Amygdala (tissue), 56 donors: Measurements from ENCODE around the gene AXIN2.
A peak's percentile ranks its signal among the peaks of the same experiment; 100 is the strongest.

ENCODE experiments used
- DNase-seq, 56 donors: peaks; one replicate each; lab custom pipeline; 2025; lab: John Stamatoyannopoulos, UW

The AXIN2 gene, protein sequence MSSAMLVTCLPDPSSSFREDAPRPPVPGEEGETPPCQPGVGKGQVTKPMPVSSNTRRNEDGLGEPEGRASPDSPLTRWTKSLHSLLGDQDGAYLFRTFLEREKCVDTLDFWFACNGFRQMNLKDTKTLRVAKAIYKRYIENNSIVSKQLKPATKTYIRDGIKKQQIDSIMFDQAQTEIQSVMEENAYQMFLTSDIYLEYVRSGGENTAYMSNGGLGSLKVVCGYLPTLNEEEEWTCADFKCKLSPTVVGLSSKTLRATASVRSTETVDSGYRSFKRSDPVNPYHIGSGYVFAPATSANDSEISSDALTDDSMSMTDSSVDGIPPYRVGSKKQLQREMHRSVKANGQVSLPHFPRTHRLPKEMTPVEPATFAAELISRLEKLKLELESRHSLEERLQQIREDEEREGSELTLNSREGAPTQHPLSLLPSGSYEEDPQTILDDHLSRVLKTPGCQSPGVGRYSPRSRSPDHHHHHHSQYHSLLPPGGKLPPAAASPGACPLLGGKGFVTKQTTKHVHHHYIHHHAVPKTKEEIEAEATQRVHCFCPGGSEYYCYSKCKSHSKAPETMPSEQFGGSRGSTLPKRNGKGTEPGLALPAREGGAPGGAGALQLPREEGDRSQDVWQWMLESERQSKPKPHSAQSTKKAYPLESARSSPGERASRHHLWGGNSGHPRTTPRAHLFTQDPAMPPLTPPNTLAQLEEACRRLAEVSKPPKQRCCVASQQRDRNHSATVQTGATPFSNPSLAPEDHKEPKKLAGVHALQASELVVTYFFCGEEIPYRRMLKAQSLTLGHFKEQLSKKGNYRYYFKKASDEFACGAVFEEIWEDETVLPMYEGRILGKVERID

DNA sequence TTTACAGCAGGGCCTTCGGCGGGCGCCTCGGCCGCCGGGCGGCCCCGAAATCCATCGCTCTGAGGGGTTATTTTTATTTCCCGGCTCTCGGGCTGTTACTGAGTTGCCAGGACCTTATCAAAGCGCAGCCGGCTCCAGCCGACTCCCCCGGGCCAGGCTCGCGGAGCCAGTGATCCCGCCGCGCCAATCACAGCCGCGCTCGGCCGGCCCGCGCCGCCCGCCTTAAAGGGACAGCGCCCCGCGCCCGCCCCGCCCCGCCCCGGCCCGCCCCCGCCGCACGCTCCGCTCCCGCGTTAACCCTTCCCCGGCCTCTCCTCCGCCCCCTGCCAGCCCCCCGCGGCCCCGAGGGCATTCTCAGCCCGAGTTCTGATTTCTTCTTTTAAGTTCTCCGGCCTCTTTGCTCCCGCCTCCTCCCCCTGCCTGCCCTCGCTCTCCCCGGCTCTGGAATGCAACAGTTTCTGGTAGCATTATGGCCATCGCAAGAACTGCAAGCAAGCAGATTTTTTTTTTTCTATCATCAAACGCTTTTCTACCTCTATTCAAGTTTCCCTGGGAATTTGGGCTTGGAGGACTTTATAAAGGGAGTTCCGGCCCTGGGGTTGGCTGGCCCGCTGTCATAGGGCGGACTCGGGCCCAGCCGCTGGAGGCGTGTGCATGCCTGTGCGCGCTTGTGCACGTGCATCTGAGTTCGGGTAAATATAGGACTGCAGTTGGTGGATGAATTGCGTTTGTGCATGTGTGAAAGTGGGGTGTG is at the start of gene AXIN2:
Gene AXIN2, minus strand, starts transcription at position 197 of the 754 bp plus-strand sequence. CDS start 3,028 bp downstream, outside the sequence.
- peak in 55 of 56 donors; percentile 29 to 87 (median 68) for DNase-seq

DNA sequence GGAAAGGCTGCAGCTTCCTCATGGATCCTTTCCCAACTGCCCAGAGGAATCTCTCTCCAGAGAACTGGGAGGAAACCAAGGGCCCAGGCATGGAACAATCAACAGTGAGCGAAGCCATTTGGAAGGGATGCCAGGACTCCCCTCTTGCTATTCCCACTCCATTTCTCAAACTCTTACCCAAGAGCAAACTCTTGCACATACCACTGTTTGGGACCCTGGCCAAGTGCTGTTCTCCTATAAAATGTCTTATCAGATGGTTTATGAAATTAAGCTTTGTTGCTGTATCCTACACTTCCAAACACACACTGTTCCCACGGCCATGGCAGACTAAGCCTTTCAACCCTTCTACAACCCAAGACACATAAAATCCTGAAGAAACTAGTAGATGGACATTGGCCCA is 48.3 kb upstream of the AXIN2 start:
- DNase-seq: no peak

DNA sequence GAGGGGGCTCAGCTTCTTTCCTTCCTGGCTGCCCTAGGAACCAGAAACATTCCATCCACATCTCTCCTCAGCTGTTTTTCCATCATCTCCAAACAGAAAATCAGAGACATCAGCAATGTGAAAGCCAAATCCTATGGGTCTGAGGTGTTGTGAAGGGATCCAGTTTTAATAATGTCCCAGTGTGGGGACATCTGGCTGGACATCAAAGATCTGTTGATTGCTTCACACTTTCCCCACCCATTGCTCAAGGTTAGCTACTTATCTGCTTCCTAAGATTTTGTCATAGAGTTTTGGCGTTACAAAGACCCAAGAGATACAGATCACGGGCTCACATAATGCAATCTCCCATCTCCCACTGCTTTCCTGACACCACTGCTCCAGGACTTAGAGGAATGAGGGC is 47.8 kb upstream of the AXIN2 start:
- no peak for DNase-seq

DNA sequence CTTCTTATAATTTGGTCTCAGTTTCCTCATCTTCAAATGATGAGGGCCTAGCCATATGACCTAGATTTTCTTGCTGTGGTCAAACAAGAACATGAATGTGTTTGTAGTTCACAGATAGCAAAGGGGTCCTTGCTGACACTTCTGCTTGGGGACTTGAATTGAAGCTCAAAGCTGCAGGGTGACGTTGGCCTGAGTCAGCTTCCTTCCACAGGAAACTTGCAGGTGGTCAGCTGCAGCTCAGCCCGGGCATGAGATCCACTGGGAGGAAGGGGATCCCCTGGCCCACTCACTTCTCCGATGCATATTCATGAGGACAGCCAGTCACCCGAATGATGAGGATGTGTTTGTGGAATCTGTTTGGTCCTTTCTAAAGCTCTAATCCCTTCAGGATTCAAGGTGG is 42.6 kb upstream of the AXIN2 start:
- no peak for DNase-seq

DNA sequence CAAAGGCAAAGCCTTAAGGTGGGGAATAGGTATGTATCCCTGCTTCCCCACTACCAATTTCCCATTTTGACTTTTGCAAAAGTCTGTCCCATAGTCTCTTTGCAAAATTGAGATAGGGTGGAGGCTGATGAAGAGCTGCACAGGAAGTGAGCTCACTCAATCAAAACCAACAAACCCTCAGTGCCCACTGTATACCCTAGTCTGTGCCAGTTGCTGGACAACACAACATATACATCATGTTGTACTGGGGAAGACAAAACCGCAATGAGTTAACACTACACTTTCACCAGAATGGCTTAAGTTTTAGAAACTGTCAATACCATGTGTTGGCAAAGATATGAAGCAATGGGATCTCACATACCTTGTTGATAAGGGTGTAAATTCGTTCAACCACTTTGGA is 40.4 kb upstream of the AXIN2 start:
- no peak for DNase-seq

DNA sequence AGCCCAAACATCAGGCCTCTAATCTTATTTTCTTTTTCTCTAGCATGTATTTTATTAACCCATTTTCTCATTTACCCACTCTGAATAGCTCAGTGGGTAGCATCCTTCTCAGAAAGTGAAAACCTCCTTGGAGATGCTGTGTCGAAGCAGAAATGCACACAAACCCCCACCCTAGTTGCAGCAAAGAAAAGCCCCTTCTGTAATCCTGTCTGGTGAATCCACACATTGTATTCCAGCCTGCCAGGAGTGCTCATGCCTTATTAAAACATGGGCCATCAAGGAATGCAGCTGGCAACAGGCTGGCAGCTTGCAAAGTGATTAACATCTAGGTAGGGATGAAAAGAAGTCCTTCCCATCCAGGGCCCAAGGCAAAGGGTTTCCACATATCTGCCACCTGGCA is 39.7 kb upstream of the AXIN2 start:
- no peak for DNase-seq

DNA sequence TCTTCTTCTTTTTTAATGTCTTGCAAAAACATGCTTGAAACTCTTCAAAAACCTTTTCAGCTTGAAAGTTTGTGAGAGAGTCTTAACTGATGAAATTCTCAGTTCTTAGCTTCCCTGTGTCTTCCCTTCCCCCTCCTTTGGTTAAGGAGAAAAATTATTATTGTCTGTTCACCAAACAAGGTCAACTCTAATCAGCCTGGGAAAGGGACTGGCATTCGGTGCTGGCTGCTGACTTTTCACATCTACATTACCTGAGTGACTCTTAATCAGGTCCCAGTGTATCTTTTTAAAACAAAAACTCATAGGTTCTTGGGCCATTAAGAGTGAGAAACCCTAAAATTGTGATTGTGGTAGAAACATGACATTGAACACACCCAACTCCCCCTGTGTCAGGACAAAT is 39.1 kb upstream of the AXIN2 start:
- no peak for DNase-seq

DNA sequence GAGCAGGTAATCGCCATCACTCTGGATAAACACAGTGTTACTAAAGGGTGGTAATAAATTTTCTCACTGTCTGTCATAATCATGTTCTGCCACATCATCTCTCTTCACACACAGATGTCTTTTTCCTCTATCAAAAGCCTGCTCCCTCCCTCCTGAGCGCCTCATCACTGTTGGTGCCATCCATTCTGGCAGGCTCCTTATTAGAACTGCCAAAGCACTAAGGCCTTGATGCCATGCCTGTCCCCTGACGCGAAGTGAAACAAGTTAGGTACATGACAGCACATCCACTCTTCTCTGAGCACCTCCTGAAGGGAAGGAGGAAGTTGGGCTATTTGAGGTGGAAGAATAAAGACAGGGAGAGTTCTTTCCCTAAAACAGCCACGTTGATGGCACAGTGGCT is 38.2 kb upstream of the AXIN2 start:
- no peak for DNase-seq

DNA sequence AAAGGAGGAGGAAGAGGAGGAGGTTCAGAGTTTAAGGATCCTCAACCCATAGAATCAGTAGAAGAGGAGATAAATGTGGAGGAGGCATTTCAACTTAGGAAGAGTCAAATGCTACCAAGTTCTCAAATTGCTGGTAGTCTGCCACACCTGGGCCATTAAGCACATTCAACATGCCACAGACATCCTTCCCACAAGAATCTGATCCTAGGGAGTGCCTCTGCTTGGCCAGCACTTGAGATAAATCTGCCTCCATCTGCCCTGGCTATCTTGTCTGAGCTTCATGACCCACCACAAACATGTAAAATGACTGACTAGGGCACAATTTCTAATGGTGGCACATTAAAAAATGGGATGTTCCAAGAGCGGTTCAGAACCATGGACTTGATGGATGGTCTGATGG is 37.3 kb upstream of the AXIN2 start:
- DNase-seq: no peak

DNA sequence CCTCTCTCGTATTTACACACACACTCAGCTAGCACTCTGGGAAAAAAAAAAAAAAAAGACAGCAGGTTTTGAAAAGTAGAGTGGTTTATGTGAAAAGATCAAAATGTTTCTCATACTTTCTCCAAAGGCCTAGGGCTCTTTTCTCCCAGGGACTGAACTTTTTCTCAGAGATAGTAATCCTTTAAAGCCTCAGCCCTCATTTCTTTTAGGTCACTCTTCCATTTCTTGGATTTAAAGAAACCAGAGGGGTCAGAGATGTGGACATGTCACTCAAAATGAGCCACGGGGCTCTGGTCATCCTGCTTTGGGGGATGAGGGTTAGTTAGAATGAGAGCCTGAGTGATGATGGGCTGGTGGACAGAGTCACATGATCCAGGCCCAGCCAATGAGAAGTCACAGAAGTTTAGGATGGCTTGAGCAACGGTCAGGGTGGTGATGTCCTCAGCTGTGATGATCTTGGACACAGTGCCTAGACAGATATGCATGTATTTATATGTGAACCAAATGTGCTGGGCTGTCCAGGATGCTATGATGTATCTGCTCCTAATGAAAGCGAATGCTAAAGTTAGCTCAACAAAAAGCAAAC is 33.7 kb upstream of the AXIN2 start:
- no peak for DNase-seq

DNA sequence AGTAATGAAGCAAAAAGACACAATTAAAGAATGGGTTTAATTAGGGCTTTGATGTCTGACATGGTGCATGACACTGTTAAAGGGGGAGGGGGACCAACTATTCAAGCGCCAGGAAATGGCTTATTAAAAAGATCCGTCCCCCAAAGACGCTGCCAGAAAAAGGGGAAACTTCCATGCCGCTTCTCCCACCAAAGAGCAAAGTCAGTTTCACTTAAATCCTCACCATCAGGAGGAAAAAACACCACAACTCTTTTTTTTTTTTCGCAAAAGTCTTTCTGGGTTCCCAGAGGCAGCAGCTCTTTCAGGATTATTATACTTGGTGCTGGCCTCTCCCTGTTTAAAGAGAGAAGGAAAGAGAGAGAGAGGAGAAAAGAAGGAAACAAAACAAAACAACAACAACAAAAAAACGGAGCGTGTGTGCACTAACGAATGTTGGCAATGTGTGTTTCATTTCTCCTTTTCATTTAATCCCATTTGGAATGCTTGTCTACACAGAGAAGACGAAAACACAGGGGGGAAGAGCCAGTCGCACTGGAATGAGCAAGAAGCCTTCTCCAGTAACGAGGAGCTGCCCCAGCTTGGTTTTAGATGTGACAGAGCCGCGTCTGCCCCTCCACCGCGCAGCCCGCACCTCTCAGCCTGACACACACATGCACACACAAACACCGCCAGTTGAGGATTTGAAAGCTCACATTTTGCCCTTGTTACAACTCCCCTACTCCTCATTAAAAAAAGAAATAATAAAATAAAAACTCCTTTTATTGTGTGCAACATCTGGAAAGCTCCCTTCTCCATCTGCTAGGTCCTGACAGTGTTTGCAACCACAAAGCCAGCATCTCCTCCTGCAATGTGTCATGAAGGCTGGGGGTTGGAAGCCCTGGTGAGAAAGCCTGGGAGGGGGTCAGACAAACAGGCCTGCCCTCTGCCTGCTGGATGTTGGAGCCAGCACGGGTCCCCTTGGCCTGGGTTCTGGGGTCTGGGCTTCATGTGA is 32.7 kb upstream of the AXIN2 start:
- peak in 2 of 56 donors; percentile 1 to 8 for DNase-seq

DNA sequence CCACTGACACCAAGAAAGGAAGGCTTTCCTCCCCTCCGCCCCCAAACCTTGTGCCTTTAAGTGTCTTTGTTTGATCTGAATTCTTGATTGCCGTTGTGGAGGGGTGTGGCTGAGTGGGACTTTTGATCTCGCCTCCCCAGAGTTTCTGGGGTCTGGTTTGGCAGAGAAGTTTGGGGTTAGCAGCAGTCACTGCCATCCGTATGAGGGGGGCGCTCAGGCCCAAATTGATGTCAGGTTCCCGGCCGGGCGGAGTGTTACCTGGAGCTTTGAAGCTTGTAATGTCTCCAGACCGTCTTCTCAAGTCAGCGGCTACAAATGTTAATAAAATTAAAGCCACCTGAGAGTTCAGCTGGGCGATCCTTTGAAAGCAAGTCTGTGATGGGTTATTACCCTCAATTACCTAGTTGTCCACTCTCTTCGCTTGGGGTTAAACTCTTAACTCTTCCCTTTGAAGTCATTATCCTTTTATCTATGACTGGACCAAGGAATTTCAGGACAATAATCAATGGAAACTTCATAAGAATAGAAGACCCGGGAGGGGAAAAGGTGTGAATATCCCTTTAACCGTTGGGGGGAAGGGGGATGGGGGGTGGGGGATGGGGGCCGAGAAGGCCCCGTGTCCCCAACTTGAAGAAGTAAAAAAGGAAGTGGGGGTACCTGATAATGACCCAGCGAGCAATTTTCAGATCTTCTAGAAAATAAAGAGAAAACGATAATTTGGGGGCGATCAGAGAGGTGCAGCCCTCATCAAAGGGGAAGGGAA is 31.8 kb upstream of the AXIN2 start:
- no peak for DNase-seq

DNA sequence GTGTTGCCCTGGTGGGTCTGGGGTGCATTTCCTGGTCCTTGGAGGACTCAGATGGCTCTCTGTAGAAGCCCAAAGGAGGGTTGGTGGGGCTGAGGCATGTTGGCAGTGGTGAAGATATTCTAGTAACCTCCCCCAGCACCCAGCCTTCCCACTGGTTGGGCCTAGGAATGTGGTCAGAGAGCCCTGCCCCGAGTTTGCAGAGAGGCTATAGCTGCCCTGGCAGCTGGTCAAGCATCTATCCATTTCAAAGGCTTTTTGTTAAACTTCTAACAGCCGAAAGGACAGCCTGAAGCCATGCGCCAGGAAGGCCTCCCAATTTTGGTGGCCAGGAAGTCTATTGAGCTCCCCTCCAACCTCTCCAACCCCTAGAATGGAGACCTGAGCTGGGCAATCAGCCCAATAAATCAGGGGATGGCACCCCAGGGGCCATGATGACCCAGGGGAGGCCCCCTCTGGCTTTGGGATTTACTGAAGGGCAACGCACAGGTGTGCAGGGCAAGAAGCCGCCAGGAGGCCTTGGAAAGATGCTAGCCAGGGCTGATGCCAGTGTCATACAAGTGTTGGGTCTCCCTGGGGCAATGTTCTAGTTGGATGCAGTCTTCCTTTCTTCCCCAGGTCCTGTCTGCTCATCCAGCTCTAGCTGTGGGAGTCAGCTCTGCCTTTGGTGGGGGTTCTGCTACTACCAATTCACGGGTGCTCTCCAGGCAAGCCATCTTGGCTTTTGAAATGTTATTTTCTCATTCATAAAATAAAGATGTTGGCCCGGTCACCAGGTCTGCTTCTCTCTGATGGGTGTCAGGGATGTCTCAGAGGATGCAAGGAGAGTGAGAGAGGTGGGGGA is 30.9 kb upstream of the AXIN2 start:
- no peak for DNase-seq

DNA sequence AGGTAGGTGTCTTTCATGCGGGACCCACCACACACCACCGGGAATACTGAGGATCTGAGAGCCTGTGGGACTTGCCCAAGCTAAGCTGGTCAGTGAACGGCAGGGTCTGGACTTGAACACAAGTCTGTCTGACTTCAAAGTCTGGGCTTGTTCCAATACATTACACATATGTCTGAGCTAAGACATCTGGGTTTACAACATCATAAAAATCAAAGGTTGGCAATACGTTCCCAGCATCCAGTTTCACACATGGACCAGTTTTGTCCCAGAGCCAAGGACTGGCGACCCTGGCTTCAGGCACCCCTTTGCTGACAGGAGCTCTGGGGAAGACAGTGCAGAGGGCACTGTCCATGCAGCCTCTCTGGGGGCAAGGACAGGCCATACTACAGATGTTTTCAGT is 27.9 kb upstream of the AXIN2 start:
- DNase-seq: no peak

DNA sequence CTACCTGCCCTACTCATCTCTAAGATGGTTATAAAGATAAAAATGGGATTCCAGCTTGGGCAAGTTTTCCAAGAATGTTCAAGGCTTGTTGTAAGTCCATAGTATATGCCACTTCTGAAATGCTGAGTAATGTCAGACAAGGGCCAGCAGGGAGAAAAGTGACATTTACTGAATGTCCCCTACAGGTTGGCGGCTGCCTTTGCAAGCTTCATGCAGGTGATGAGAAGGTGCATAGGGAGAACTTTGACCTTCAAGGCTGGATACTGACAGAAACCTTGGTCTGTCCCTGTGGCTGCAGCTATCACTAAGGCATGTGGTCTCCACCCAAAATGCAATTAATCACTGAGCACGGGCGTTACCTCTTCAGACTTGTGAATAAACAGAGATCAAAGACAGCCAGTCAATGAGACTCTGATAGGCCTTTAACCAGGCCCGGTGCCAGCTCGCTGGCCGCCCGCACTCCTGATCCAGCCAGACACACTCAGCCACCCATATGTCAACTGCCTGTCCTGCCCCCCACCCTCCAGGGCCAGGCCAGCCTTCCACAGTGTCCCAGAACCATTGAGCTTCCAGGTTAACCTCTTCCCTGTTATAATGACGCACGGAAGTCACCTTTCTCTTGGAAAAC is 26.8 kb upstream of the AXIN2 start:
- DNase-seq: no peak

DNA sequence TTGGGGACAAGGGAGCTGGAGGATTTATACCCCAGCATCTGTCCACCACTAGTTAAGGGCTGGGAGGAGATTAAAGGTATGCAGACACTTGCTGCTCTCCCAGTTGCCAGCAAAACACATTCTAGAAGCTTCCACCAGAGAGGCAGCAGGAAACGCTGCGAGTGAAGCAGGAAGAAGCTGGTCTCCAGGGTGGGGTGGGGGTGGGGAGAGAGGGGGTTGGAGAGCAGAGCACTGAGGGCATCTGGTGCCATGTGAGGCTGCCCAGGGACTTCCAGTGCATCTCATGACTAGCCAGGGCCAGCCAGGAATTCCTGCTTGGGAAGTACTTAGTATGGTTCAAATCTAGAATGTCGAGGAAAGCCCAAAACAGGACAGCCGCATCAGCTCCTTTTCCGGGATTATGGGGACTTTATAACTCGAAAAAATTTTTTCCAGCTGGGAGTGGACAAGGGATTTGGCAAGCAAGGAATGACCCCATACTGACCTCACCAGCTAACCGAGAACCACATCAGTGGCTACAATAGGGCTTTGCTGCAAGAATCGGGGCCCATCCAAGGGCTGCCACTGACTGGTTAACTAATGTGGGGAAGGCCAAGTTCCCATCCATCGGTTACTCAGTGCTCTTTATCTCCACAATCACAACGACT is 26.2 kb upstream of the AXIN2 start:
- DNase-seq: no peak

DNA sequence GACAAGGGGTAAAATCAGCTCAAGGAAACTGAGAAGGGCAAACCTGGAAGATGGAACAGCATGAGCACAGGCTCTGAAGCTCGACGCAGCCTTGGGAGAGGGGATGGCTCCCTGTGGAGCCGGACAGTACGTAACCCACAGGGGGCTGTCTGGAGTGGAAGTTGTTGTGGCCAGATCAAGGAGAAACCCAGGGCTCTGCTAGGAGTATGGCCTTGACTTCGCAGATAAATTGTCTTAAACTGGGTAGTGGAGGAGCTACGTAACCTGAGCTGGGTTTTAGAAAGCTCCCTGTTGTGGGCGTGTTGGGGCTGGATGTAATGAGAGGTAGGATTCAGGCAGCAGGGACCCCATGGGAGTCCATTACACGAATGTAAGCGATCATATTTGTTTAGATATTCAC is 25.5 kb upstream of the AXIN2 start:
- DNase-seq: no peak
